GM12801 (cell line): ENCODE measurements around the gene IRF2BPL.

Experiments used
- TF ChIP-seq, protein P1 (sequence below): IDR thresholded peaks from one replicate; pipeline ENCODE4 v1.5.1; 2011; ENCODE audit warnings: control low read depth; ENCODE audit not compliant: insufficient read length; ENCODE audit errors: extremely low read depth

IRF2BPL gene

DNA sequence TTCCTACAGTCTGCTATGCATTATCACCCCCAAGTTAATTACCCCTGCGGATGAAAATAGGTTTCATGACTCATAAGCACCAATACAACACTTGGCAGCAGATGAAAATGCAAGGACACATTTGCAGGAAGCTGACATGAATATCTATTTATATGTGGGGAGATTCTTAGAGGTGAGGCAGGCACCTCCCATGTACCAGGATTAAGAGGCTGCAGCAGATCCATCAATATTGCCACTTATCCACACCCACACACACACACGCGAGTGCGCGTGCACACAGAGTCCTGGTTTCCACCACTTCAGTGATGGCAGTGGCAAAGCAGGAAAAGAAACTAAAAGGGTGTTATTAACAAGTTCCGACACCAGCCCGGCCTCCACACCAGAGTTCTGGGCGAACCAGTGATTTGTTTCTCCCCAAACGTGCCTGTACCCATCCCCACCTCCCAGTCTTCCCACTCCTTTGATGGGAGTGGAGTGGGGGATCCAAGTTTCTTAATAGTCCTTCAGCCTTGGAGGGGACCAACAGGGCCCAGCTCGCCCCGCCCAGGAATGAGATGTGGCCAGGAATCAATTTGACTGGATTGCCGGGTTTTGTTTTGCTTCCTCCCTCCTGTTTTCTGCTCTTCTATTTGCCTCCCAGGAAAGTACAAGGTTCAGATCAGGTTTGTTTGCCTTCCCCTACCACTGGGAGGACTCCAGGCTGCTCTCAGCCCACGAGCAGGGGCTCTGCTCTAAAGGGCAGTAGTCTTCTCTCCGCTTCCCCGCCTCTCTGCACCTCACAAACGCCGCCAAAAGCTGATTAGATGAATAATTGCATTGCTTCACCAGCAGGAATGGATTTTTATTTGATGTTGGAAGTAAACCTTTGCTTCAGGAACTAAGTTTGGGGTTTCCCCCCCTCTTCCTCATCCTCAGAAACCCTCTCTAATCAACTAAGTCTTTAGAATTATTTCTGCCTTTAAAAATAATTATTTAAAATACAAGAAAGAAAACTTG, 5.2 kb downstream of the IRF2BPL start:
- TF ChIP-seq, protein P1, sequence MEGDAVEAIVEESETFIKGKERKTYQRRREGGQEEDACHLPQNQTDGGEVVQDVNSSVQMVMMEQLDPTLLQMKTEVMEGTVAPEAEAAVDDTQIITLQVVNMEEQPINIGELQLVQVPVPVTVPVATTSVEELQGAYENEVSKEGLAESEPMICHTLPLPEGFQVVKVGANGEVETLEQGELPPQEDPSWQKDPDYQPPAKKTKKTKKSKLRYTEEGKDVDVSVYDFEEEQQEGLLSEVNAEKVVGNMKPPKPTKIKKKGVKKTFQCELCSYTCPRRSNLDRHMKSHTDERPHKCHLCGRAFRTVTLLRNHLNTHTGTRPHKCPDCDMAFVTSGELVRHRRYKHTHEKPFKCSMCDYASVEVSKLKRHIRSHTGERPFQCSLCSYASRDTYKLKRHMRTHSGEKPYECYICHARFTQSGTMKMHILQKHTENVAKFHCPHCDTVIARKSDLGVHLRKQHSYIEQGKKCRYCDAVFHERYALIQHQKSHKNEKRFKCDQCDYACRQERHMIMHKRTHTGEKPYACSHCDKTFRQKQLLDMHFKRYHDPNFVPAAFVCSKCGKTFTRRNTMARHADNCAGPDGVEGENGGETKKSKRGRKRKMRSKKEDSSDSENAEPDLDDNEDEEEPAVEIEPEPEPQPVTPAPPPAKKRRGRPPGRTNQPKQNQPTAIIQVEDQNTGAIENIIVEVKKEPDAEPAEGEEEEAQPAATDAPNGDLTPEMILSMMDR, result no peak

DNA sequence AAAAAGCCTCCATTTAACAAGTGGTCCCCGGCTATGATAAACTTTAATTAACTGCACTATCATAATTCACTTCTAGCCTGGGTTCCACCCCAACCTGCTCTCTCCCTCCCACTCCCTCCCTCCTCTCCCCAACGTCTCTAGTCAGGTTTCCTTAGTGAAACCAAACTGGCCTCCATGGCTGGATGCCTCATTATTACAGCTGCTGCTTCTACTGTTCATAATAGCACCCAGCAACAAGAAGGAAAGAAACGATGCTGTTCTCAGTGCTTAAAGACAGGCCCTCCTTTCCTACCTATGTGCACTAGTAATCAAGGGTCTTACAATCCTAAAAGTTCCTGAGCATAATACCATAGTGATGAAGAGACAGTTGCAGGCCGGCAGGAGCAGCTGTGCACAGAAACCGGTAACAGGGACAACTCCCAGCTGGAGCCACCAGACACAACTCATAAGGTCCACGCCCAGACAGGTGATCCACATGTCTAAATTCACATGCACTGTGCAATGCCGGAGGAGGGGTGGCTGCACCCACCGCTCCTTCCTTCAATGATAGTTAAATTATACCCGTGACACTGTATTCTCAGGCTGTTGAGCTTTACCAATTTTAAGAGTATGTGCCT, 6.2 kb downstream of the IRF2BPL start:
- TF ChIP-seq, protein P1, result no peak

DNA sequence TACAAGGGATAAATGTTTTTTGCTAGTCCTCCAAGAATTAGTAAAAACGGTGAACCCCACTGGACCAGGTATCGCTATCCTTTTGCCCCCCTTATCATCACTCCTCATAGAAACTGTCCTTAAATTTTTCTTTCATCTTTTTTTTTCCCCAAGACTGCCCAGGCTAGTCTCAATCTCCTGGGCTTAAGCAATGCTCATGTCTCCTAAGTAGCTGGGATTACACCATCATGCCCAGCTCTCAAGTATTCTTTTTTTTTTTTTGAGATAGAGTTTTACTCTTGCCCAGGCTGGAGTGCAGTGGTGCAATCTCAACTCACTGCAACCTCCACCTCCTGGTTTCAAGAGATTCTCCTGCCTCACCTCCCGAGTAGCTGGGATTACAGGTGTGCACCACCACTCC, 9.7 kb downstream of the IRF2BPL start:
- TF ChIP-seq, protein P1, result no peak

DNA sequence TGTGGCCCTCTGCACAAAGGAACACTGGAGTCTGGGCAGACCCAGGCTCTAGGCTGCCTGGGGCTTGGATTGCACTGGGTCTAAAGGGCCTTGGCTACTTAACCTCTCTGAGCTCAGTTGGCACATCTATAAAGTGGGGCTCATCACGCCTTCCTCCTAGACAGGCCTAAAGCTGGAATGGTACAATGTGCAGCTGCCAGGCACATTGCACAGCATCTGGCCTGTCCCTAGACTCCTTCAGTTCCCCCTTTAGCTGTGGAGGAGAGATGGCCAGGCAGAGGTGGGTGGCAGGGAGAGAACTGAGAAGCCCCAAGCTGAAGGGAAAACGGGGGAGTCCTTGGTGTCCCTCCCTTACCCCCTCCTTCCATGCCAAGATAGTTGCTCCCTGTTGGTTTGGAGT, 10.8 kb downstream of the IRF2BPL start:
- TF ChIP-seq, protein P1, result no peak

DNA sequence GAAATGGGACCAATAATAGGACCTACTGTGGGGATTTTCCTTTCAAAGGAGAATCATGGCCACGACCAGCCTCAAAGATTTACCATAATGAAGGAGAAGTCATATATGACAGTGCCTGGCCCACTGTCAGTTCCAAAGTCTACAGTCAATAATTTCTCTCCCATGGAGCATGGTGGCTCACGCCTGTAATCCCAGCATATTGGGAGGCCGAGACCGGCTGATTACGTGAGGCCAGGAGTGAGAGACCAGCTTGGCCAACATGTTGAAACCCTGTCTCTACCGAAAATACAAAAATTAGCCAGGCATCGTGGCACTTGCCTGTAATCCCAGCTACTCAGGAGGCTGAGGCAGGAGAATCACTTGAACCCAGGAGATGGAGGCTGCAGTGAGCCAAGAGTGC, 13.8 kb downstream of the IRF2BPL start:
- TF ChIP-seq, protein P1, result no peak

DNA sequence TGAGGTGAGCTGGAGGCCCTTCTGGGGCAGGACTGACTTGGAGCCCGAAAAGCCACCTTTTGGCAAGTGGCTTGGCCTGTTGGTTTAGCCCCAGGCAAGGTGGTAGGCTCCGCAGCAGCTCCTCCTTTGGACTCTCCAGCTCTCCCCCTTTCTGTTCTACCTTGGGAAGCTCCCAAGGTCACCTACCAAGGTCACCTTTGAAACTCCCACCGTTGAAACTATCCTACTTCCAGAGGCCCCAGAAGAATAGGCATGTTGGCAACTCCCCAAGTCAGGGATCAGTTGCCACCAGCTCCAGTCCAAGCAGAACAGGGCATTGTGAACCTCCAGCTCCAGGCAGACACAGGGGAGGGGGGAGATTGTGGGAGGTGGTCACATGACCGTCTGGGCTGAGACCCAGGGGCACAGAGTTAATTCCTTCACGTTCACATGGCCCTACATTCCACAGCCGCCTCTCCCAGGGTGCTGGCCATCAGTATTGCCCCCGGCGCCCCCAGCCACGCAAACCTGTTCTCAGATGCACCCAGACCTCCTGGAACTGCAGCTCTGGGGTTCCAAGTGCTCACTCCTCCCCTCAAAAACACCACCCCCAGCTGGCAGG, 14.4 kb downstream of the IRF2BPL start:
- TF ChIP-seq, protein P1, result no peak

DNA sequence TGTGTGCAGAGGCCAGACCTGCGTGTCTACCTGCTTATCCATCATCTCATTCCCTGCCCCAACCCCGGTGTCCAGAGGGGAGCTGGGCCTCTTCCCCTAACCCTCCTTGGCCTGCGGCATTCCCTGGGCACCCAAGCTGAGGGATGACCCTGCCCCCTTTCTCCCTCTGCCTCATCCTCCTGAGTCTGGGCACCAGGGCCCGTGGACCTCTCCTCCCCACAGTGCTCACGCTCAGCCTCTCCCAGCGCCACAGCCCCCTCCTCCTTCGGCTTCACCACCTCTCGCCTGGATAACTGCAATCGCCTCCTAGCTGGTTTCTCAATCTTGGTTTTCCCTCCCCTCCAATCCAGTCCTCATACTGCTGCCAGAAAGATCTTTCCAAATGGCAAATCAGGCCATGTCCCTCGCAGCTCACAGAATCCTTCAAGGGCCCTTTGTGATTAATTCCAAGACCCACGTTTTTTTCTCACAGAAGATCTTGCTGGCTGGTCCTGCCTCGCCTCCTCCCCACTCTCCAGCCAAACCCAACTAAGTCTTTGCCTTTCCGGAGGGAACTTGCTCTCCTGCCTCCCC, 16.2 kb downstream of the IRF2BPL start:
- TF ChIP-seq, protein P1, result no peak
